ENCODE results near the gene EFNA2. TPM values are rescaled to one million over a fixed set of nuclear protein-coding genes. Genes with fewer than 3 reads are reported as not detected.

EFNA2 gene
- polyA plus RNA-seq, 1 donor = 1.4 TPM

DNA sequence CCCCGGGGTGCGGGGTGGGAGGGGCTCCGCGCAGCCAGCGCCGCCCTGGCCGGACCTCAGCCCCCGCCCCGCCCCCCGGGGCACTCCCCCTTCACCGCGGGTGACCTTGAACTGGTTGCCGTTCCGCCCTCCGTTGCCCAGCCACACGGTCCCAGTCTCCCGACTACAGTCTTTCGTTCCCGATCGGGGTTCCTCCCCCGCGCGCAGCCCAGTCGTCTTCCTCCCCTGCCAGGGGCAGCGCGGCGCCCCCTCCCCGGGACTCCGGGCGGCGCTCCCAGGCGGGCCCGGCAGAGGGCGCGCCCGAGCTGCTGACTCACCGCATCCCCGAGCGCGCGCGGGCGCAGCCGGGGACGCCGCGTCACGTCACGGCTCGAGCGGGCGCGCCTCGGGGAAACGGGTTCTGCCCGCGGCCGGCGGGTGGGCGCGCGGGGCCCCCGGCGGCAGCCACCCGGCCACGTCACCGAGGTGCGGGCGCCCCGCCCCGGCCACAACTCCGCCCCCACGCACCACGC, 36.8 kb upstream of the EFNA2 start:
- no peak for DNase-seq

- DNase-seq = peak; percentile 97
Observed at GRCh38 chr19:1249298-1249989, 36.2 kb upstream of the EFNA2 start.

DNA sequence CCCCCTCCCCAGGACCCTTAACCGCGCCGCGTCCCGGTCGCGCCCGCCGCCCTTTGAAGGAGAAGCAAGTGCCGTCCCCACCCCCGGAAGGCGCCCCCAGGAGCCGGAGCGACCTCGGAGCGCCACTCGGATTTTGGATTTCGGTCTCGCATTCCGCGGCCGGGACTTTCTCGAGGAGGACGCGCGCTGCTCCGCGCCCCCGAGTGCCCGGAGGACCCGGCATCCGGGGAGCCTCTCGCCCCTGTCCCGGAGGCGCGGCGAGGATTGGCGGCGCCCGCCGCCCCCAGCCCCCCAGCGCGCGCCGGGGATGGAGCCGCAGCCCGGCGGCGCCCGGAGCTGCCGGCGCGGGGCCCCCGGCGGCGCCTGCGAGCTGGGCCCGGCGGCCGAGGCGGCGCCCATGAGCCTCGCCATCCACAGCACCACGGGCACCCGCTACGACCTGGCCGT, 35.7 kb upstream of the EFNA2 start:
- no peak for DNase-seq

- DNase-seq = no peak
Observed at GRCh38 chr19:1250437-1251260, 35.0 kb upstream of the EFNA2 start.

- DNase-seq = no peak
Observed at GRCh38 chr19:1251330-1252220, 34.1 kb upstream of the EFNA2 start.

GRCh38 chr19:1252221-1252820, 33.4 kb upstream of the EFNA2 start:
- DNase-seq = no peak

- DNase-seq = no peak
Observed at GRCh38 chr19:1252821-1253513, 32.7 kb upstream of the EFNA2 start.

DNA sequence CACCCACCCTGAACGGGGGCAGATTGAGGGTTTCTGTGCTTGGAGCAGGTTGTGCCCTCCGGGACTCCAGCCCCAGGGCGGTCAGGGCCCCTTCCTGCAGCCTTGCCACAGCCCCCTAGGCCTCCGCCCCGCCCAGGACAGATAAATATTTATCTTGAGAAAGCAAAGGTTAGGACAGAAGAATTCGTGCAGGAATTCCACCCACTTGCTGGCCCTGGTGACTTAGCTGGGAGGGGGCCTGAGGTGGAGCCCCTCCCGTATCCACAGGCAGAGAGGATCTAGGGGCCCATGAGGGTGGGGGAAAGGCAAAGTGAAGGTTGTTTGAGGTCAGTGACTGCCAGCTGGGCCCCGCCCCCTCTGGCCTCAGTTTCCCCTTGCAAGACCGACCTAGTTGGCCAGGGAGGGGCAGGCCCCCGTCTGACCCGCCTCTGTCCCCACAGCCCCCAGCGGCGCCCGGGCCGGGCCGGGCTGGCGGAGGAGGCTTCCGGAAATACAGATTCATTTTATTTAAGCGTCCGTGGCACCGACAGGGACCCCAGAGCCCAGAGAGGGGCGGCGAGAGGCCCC, 32.1 kb upstream of the EFNA2 start:
- no peak for DNase-seq

DNA sequence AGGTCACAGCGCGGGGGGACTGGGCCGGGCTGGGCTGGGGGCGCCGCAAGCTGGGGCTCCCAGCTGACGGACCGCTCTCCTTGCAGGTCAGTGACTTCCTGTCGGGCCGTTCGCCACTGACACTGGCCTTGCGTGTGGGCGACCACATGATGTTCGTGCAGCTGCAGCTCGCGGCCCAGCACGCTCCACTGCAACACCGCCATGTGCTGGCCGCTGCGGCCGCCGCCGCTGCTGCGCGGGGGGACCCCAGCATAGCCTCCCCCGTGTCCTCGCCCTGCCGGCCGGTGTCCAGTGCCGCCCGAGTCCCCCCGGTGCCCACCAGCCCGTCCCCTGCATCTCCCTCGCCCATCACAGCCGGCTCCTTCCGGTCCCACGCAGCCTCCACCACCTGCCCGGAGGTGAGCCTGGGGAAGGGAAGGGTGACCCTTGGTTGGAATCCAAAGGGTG, 31.6 kb upstream of the EFNA2 start:
- DNase-seq = no peak

DNA sequence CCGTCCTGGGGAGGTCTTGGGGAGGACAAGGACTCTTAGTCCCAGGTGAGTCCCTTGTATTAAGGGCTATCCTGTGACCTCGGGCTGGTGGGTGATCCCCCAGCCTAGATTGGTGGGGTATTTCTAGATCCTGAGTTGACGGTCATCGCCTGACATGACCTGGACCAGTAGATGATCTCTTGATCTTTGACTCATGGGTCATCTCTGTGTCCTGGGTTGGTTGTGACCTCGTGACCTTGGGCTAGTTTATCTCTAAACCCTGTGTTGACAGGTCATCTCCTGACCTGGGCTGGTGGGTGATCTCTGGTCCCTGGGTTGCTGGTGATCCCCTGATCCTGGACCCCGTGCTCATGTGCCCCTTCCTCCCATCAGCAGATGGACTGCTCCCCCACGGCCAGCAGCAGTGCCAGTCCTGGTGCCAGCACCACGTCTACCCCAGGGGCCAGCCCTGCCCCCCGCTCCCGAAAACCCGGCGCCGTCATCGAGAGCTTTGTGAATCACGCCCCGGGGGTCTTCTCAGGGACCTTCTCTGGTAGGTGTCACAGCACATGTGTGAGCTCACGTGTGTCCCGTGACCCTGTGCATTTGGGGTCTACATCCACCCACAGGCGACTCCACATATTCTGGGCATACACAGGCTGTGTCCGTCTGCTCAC, 31.0 kb upstream of the EFNA2 start:
- DNase-seq = no peak

DNA sequence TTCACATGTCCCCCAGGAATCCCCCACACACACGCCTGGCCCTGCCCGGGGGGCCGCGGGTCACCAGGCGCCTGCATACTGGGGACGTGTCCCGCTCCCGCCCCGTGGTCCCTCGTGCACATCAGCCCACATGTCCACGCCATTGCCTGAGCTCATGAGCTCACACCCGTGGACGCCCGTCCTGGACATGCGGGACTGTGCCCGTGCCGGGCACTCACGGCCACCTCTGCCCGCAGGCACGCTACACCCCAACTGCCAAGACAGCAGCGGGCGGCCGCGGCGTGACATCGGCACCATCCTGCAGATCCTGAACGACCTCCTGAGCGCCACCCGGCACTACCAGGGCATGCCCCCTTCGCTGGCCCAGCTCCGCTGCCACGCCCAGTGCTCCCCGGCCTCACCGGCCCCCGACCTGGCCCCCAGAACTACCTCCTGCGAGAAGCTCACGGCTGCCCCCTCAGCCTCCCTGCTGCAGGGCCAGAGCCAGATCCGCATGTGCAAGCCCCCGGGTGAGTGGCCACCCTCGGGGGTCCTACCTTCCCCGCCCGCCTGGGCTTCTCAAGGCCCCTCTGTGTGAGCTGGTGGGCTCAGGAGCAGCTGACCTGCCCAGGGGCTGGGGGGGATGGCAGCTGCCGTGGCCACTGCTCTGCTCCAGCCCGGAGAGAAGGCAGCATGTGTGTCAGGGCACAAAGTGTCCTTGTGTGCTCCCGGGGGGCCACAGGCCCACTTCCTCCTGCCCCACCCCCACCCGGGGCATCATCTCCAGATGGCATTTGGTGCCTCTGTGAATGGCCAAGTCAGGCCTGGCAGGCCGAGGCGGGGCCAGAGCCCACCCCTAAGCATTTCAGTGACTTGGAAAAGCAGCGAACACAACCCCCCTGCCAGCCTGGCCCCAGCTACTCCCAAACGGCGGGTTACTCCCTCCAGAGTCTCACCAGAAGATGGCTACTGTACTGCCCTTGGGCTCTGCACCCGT, 30.2 kb upstream of the EFNA2 start:
- DNase-seq = no peak

GRCh38 chr19:1256646-1257474, 28.8 kb upstream of the EFNA2 start:
- no peak for DNase-seq

DNA sequence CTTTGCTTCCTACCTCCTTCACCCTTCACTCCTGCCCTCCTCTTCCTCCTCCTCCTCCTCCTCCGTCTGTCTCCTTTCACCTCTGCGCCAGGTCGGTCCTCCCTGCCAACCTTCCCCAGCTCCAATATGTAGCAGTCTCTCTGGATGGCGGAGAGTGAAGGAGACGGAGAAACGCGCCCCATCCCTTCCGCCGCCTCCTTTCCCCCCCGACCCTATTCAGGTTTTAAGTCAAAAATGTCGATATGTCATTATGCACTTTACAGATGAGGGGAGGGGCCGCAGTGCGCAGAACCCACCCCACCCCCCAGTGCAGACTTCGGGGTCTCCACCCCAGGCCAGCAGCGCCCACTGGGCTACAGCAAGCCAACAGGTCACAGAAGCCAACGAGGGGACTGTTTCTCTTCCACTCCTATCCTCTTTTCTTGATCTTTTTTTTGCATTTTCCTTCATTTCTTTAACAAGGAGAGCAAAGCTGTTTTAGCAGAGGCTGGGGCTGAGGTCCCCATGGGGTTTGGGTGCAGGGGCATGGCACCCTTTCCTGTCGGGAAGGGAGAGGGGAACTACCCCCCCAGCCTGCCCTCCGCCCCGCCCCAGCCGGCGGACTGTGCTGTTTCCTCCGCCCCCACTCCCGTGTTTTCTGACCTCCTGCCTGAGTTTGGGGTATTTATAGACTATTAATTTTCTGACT, 28.1 kb upstream of the EFNA2 start:
- no peak for DNase-seq

GRCh38 chr19:1258163-1258492, 27.5 kb upstream of the EFNA2 start:
- DNase-seq = no peak

DNA sequence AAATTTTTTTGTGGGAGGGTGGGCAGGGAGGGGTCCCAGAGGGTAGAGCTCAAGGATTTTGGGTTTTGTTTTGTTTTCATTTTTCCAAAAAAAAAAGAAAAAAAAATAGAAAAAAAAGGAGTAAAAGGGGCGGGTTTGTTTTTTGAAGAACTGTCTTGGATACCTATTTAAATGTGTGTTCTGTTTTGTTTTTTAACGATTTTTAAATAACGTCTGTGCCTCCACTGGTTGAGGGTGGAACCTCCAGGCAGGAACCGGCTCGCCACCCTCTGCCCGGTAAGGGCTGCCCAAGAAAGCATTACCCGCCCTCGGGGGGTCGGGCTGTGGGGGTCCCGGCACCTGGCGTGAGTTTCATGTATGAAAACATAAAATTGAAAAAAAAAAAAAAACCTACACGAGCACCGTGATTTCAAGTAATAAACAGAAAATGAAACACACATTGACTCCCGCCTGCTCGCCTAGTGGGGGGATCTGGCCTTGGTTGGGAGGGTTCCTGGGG, 26.9 kb upstream of the EFNA2 start:
- no peak for DNase-seq

DNA sequence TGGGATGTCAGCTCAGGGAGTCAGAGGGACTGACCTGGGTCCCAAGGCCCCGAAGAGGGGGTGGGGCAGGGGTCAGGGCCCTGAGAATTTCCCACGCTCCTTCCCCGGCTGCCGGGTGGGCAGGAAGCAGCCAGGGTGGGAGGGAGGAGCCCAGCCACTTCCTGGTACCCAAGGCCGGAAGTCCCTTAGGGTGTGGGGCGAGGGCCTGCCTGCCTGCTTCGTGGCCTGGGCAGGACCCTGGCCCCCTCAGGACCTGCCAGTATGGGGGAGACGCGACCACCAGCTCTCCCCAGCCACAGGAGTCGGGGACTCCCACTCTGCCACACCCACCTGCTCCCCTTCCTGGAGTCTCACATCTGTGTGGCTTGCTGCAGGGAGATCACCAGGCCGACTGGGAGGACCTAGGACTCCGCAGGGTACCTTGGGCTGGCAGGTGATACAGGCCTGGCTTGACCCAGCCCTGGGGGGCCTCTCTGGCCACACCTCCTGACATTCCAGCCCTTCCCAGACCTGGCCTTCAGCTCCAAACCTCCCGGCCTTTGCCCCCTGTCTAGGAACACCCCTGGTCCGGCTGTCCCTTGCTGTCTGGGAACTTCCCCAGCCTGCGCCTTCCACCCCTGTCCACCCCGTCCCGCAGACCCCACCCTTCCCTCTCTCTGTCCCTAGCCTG, 26.3 kb upstream of the EFNA2 start:
- DNase-seq = no peak
